HG03045 (cell line): Measurements from ENCODE around the gene MGA.

Experiments
- ATAC-seq: cut with Tn5 transposase; IDR thresholded peaks from one replicate; pipeline ENCODE4 v1.9.1; 2021; ENCODE audit warnings: mild to moderate bottlenecking, moderate library complexity; ENCODE audit not compliant: unreplicated experiment

Gene MGA

DNA sequence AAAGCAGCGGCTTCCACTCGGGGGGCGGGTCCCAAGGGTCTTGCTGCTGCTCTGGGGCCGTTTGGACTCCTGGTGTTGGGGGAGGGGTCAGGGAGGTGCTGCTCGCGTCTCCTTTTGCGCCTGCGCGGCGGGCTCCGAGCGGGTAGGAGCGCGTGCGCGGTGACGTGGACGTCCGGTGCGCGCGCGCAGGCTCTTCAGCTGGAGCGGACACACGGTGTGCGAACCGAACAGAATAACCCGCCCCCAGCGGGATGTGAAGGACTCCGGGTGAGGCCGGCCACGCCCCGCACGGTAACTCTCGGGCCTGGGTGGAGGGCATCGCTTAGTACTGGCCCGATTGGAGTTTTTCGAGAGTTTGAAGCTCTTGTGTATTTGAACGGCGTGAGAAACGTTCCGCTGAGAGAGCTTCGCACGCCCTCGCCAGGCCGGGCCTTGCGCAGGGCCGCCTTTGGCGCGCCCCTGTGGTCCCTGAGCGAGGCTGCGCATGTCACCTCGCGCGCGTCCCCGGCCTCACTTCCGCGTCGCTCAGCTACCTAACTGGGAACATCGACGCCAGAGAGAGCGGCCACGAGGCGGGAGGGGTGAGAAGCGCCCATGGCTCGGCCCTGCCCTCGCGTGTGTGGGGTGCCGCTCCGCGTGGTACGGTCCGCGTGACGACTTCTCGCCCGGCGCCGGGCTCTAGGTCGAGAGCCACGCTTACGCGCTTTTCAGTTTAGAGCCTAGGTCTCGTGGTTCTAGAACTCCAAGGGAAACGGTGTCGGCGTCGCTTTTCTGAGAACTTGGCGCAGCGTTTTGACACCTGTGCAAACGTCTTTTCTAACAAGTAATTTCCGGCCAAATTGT lies at the start of gene MGA:
Gene MGA, plus strand, starts transcription at position 171 of the 843 bp plus-strand sequence.
- peak; percentile 85 for ATAC-seq

DNA sequence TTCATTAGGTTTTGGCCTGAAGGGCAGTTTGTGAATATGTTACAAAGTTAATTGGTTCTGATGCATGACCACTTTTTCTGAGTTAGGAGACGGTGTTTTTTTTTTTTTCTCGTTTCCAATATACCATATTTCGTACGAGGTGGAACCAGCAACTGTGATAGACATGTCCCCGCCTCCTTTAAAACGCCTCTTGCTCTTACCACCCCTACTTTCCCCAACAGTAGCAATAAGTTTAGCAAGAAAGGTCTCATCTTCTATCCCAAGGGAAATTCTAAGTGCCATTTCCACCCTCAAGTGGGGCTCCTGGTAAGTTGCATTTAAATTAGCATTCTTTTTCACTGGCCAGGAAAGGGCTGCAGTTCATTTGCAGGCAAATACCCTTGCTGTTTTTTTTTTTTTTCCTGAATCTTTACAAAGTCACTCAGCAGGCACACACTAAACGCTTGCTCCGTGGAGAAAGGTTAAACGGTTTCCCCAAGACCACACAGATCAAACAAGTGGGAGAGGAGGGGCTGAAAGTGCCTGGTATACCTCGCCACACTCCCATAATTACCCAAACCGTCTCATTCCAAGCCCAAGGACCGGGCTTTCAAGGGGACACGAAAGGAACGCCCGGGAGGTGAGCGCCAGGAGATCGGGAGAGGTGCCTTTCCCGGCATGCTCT lies 39.5 kb upstream of the MGA start:
- no peak for ATAC-seq

DNA sequence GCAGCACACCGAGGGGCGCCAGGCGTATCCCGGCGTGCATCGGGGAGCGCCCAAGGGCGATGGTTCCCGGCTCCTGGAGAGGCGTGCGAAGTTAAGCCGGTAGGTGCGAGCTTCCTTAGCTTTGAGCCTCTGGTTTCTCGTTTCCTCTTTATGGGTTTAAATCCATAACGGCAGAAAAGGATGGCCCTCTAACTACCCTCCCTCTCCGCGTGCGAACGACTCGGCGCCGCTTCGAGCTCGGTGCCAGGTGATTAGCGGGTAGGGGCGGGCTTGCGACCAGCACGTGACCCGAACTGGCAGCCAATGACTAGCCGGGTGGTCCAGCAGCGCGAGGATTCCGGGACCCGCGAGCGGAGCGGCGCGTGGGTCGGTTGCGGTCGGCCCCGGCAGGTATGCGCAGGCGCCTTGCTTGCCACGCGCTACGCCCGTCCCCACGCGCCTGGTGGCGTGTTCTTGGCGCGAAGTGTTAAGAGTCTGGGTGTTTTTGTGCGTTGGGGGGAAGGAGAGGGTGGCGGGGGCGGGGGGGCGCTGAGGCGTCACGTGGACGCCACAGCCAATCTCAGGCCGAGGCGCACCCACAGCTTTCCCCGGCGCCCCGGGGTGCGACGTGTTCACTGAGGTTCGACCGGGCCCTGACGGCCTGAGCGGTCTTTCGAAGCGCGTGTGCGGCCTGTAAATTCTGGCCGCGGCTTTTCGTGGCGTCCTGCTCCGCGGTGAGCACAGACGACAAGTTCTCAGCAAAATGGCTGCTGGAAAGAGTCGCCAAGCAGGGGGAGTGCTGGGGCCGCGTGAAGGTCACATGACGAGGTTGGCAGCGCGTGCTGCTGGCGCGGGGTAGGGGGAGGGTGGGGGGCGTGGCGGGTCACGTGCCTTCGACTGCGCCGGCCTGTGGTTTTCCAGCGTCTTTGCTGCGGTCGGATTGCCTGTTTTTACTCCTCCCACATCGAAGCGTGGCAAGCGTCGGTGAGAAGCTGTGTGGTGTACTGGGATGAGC lies 38.7 kb upstream of the MGA start:
- no peak for ATAC-seq

DNA sequence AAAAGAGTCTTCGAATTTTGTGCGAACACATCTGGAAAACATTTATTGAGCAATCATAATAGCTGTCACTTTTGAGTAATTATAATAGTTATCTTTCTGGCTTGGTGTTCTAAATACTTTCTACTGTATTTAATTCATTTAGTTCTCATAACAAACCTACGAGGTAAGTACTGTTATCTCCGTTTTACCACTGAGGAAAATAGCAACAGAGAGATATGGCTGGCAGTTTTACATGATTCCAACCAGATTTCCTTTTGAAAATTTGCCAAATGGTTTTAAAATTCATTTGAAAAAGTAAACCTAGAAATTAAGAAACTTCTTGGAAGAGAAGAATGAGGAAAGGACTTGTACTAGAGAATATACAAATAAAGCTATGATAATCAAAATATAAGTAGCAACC lies 37.3 kb upstream of the MGA start:
- ATAC-seq, result no peak

DNA sequence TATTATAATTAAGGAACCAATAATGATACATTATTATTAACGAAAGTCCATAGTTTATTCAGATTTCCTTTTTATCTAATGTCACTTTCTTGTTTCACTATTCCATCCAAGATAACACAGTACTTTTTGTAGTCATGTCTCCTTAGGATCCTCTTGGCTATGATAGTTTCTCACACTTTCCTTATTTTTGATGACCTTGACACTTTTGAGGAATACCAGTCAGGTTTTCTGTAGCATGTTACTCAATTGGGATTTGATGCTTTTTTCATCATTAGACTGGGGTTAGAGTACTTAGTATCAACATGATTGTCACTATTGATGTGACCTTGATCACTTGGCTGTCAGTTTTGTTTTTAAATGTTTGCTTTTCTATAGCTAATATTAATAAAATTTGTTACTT lies 33.0 kb upstream of the MGA start:
- no peak for ATAC-seq

DNA sequence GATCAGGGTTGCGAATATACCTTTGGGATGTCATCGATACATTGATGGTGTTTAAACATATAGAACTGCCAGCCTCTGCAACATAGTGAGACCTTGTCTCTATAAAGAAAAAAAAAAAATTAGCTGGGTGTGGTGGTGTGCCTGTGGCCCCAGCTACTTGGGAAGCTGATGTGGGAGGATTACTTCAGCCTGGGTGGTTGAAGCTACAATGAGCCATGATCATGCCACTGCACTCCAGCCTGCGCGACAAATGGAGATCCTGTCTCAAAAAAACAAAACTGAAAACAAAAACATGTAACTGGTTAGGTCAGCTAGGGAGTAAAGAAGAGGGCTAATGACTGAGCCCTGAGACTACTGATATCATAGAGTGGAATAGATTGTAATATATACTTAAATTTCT lies 30.7 kb upstream of the MGA start:
- ATAC-seq, result no peak

DNA sequence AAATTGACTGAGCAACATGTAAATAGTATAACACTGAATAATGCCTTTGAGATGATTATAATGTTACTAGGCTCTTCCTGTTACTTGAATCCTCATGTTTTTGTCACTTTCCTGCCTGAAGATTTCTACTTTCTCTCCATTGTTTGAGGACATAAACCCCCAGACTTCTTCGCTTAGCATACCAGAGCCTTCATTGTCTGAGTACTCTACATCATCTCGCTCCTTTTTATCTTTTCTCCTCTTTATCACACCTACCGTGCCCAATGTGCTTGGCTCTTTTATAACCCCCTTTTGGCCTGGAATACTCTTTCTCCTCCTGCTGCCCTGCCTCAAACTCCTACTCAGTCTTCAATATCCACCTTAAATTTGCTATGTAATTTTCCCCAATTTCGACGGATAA lies 30.3 kb upstream of the MGA start:
- no peak for ATAC-seq

DNA sequence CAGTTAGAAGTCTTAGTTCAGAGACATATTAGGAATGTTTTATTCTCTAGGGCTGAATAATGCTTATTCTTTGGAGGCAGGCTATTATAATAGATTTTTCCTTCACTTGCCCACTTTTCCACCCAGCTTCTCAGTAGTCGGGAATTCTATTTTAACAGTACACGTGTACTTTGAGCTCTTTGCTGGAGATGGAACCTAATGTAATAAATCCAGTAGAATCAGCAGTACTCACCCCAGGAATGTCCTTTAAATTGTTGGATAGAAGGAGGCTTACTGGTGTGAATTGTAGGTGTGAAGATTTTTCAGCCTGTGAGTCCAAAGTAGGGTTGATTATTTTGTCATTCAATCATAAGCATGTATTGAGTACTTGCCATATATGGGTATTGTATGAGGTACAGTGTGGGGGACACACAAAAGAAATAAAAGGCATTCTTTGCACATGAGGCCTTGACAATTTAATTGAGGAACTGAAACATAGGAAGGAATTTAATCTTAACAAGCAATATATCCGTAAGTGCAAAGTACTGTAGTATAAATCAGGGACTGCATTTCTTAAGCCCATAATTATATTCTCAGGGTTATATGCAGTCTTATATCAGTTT lies 29.5 kb upstream of the MGA start:
- ATAC-seq, result no peak

DNA sequence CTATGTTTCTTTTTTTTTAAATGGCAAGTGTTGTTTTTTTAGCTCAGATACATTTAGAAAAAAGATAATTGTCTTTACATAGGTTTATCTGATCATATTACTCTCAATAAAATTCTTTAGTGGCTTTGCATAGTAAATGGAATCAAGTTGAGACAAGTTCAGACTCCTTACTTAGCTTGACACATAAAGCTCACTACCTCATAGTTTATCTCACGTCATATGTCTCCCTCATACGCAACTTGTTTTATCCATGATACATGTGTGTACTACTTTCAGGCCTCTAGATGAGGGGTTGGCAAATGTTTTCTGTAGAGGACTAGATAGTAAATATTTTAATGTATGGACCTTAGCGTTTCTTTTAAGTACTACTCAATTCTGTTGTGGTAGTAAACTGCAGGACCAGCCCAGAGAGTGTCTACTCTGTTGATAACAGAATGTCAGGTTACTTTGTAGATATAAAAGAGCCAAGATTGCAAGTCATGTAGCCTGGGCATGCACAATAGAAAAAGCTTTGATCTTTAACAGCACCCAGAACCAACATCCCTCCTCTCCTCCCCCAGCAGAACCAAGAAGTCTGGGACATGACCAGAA lies 28.2 kb upstream of the MGA start:
- ATAC-seq, result no peak

DNA sequence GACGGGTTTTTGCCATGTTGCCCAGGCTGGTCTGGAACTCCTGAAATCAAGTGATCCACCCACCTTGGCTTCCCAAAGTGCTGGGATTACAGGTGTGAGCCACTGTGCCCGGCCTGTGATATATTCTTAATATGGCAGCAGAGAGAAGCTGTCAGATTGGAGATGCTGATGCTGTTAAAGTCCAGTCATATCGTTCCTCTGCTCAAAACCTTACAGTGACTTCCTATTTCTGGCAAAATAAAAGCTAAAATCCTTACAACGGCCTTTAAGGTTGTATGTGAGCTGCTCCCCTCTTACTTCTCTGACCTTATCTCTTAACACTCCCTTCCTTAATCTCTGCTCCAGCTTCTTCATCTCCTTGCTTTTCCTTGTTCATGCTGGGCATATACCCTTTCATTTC lies 26.6 kb upstream of the MGA start:
- ATAC-seq, result no peak

DNA sequence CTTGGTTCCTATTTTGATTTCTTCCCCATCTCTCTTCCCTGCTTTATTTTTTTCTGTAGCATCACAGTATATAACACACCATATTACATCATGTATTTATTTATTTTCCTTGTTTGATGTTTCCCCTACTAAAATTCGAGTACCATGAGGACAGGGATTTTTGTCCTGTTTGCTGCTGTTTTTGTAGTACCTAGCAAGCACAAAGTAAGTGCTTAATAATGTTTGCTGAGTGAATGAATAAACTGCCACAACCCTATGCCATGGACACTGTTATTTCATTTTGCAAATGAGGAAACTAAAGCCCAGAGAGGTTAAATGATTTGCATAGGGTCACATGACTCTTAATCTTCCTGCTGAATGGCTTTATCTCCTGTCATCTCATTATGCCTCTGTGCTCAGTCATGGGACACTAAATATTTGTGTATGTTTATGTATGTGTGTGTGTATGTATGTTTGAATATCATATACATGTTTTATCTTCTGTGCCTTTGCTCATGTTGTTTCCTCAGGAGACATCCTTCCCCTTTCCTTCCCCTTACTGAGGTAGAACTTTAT lies 26.1 kb upstream of the MGA start:
- no peak for ATAC-seq

DNA sequence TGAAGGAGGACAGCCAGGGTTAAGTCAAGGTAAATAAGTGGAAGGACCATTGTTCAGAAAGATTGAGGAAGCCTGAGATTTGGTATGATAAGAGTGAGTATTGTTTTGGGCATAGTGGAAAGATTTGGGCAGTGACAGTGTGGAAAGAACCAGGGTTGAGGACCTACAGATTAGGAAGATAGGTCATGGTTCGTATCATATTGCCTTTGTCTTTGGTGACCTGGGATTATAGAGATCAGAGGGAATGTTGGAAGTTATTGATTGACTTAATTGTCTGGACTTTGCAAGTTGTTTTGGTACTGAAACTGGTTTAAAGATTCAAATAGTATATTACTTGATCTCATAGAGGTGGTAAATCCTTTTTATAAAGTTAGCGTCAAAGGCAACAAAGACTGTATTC lies 23.1 kb upstream of the MGA start:
- ATAC-seq, result no peak

DNA sequence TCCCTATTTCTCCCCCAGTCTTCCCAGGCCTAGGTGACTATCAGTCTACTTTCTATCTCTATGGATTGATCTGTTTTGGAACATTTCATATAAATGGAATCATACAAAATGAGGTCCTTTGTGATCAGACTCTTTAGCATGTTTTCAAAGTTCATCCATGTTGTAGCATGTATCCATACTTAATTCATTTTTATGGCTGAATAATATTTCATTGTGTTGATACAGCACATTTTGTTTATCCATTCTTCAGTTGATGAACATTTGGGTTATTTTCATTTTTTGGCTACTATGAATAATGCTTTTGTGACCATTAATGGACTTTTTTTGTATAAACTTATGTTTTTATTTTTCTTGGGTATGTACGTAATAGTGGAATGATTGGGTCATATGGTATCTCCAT lies 19.2 kb upstream of the MGA start:
- ATAC-seq, result no peak

DNA sequence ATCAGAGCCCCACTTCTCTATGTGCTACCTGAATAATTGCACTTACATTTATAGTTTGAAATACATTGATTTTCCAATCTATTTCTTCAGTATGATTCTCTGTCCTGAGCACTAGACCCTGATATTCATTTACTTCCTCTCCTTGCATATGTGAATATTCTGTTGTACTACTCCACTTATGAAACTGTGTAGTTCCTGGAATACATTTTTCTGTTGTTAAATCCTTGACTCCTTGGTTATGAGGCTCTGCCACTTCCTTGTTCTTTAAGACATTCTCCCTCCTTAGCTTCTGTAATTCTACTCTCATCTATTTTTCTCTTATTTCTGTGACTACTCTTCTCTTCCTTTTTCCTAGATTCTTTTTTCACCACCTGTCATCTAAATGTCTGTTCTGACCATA lies 12.9 kb upstream of the MGA start:
- no peak for ATAC-seq

DNA sequence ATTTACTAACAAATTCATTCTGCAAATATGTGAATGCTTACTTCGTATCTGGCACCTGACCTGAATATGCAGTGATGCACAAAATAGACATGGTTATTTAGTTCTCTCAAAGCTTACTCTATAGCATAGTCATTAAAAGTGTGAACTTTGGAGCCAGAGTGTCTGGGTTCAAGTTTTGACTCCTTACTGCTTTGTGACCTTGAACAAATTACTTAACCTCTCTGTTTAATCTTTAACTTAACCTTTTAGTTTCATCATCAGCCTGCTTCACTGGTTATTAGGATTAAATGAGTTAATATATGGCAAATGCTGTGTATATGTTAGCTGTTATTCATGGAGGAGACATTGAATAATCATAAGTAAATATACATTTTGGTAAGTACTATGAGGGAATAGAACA lies 12.1 kb upstream of the MGA start:
- no peak for ATAC-seq

DNA sequence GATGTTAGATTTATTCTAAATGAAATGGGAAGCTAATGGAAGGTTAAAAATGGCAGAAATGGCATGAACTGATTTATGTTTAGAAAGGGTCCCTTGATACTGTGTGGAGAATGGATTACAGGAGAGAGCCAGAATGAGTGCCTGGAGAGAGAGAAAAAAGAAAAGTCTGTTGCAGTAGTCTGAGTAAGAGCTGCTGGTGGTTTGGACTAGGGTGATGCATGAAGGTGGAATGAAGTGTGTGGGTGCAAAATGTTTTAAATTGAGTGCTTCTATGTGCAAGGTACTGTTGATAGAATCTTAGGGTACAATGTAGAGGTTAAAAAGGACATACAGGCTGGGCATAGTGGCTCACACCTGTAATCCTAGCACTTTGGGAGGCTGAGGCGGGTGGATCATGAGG lies 11.4 kb upstream of the MGA start:
- ATAC-seq, result no peak

DNA sequence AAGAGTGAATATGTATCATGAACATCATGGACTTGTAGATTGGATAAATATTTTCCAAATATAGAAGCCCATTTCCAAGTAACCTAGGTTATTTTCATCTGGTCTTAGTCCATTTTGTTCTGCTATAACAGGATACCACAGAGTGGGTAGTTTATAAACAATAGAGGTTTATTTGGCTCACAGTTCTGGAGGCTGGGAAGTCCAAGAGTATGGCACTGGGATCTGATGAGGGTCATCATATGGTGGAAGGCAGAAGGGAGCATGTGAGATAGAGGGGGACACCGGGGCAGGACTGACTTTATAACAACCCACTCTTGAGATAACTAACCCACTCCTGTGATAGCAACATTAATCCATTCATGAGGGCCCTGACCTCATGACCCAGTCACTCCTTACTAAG lies 9.4 kb upstream of the MGA start:
- ATAC-seq, result no peak

DNA sequence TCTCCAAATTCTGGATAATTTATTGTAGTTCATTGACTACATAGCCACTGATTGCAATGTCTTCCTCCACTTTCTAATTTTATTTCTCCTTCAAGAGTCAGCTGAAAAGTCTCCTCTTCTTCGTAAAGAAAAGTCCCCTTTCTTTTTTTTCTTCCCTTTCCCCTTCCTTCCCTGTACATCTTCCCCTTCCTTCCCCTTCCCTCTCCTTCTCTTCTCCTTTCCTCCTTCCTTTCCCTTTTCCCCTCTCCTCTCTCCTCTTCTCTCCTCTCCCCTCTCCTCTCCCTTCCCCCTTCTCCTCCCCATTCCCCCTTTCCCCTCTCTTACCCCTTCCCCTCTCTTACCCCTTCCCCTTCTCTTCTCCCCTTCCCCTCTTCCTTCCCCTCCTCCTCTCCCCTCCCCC lies 8.8 kb upstream of the MGA start:
- ATAC-seq, result no peak

DNA sequence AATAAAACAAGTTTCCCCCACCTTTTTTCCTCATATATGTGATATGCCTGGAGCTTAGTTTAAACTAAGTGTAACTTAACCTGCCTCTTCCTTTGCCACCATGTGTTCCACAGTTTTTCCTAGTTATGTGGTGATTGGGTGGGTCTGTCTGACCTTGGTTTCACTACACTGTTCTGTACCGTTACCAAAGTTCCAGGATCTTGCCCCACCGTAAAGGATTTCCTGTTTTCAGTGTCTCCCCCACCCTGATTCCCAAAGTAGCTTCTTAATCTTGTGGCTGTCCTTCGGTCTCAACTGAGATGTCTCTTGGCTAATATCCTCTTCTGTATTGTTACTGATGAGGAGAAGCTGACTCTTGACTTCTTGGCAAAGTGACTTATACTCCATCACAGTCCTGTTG lies 6.4 kb upstream of the MGA start:
- ATAC-seq, result no peak

DNA sequence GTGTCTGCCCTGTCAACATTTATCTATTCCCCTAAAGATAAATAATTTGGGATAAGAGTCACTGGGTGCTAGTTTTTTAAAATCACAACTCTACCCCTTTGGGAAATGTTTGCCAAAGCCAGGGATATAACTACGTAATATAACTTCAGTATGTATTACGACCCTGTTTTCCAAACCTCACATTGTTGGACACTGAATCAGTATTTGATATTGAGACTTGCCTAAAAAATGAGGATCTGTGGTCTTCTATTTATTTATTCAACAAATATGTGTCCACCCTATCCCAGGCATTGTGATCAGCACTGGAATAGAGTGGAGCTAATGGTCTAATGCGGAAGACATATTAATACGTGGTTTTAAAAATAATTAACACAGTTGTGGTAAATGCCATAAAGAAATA lies 4.5 kb upstream of the MGA start:
- no peak for ATAC-seq
